H9 (cell line): ENCODE data around the gene B4GALT6. TPM values are rescaled to one million over a fixed set of nuclear protein-coding genes. Genes with fewer than 3 reads are reported as not detected.

Experiments used
- DNase-seq: peaks from one replicate; pipeline ENCODE4 v3.0.0-alpha.2; 2017
- H2AFZ ChIP-seq: one replicate; pipeline ENCODE4 v1.6.1; 2013; ENCODE audit warnings: mild to moderate bottlenecking, low read length, control low read depth, moderate library complexity
- H2AK5ac ChIP-seq: 2 replicates; pipeline ENCODE4 v1.6.1; 2013; ENCODE audit warnings: low read length, control low read depth, mixed read lengths; ENCODE audit not compliant: insufficient read length
- H2BK120ac ChIP-seq: one replicate; pipeline ENCODE4 v1.6.1; 2013; ENCODE audit warnings: low read depth, mild to moderate bottlenecking, low read length, control low read depth, inconsistent platforms; ENCODE audit not compliant: poor library complexity, severe bottlenecking
- H2BK12ac ChIP-seq: 2 replicates; pipeline ENCODE4 v1.6.1; 2013; ENCODE audit warnings: low read length, control low read depth, mixed read lengths, low read depth; ENCODE audit not compliant: insufficient read length
- H2BK15ac ChIP-seq: 2 replicates; pipeline ENCODE4 v1.6.1; 2013; ENCODE audit warnings: low read depth, low read length, control low read depth
- H2BK20ac ChIP-seq: one replicate; pipeline ENCODE4 v1.6.1; 2013; ENCODE audit warnings: low read depth, mild to moderate bottlenecking, low read length, control low read depth, inconsistent platforms; ENCODE audit not compliant: poor library complexity, severe bottlenecking
- H2BK5ac ChIP-seq: 2 replicates; pipeline ENCODE4 v1.6.1; 2013; ENCODE audit warnings: low read length, control low read depth, mixed read lengths; ENCODE audit not compliant: insufficient read length
- H3K14ac ChIP-seq: 2 replicates; pipeline ENCODE4 v1.6.1; 2013; ENCODE audit warnings: low read length, control low read depth; ENCODE audit not compliant: insufficient read depth
- H3K18ac ChIP-seq: 2 replicates; pipeline ENCODE4 v1.6.1; 2013; ENCODE audit warnings: low read depth, mild to moderate bottlenecking, mixed read lengths, low read length, control low read depth; ENCODE audit not compliant: insufficient read length
- H3K23ac ChIP-seq: 2 replicates; pipeline ENCODE4 v1.6.1; 2013; ENCODE audit warnings: low read length, control low read depth, mixed read lengths, low read depth; ENCODE audit not compliant: insufficient read length
- H3K23me2 ChIP-seq: 2 replicates; pipeline ENCODE4 v1.6.1; 2013; ENCODE audit warnings: low read depth, mild to moderate bottlenecking, mixed read lengths, low read length, control low read depth; ENCODE audit not compliant: insufficient read length, poor library complexity, severe bottlenecking
- H3K27ac ChIP-seq: 2 replicates; pipeline ENCODE4 v1.5.1; 2013; ENCODE audit warnings: low read length, control low read depth, mixed read lengths, low read depth; ENCODE audit not compliant: insufficient read length
- H3K27me3 ChIP-seq: 2 replicates; pipeline ENCODE4 v1.6.1; 2013; ENCODE audit warnings: low read length, control low read depth, inconsistent platforms; ENCODE audit not compliant: insufficient read depth
- H3K4ac ChIP-seq: 2 replicates; pipeline ENCODE4 v1.6.1; 2013; ENCODE audit warnings: low read depth, mild to moderate bottlenecking, control low read depth, inconsistent platforms, low read length, moderate library complexity
- H3K4me1 ChIP-seq: 2 replicates; pipeline ENCODE4 v1.6.1; 2013; ENCODE audit warnings: low read length, control low read depth, inconsistent platforms; ENCODE audit not compliant: insufficient read depth
- H3K4me2 ChIP-seq: 2 replicates; pipeline ENCODE4 v1.6.1; 2013; ENCODE audit warnings: low read length, control low read depth, mixed read lengths; ENCODE audit not compliant: insufficient read length, insufficient read depth
- H3K56ac ChIP-seq: 2 replicates; pipeline ENCODE4 v1.6.1; 2013; ENCODE audit warnings: low read depth, mild to moderate bottlenecking, mixed read lengths, low read length, control low read depth; ENCODE audit not compliant: insufficient read length
- H3K79me1 ChIP-seq: 2 replicates; pipeline ENCODE4 v1.6.1; 2013; ENCODE audit warnings: low read depth, mild to moderate bottlenecking, moderate library complexity, low read length, control low read depth, inconsistent platforms; ENCODE audit not compliant: insufficient read depth, poor library complexity, severe bottlenecking
- H3K79me2 ChIP-seq: 2 replicates; pipeline ENCODE4 v1.6.1; 2013; ENCODE audit warnings: low read length, control low read depth, inconsistent platforms; ENCODE audit not compliant: insufficient read depth
- H3K9ac ChIP-seq: 2 replicates; pipeline ENCODE4 v1.6.1; 2013; ENCODE audit warnings: low read length, control low read depth, mixed read lengths; ENCODE audit not compliant: insufficient read length; ENCODE audit errors: extremely low read depth
- H3K9me3 ChIP-seq: one replicate; pipeline ENCODE4 v1.6.1; 2013; ENCODE audit warnings: low read depth, low read length, inconsistent platforms; ENCODE audit not compliant: control insufficient read depth
- H3T11ph ChIP-seq: one replicate; pipeline ENCODE4 v1.6.1; 2013; ENCODE audit warnings: mild to moderate bottlenecking, low read length, control low read depth, inconsistent platforms
- H4K20me1 ChIP-seq: one replicate; pipeline ENCODE4 v1.6.1; 2013; ENCODE audit not compliant: control insufficient read depth, insufficient read length, insufficient read depth
- H4K5ac ChIP-seq: 2 replicates; pipeline ENCODE4 v1.6.1; 2013; ENCODE audit warnings: low read depth, mild to moderate bottlenecking, mixed read lengths, low read length, control low read depth; ENCODE audit not compliant: insufficient read length
- H4K8ac ChIP-seq: replicated peaks from 2 replicates; pipeline ENCODE4 v1.6.1; 2013; ENCODE audit warnings: low read length, control low read depth, mixed read lengths, low read depth; ENCODE audit not compliant: insufficient read length
- H4K91ac ChIP-seq: 2 replicates; pipeline ENCODE4 v1.6.1; 2013; ENCODE audit warnings: low read depth, mild to moderate bottlenecking, moderate library complexity, mixed read lengths, low read length, control low read depth; ENCODE audit not compliant: insufficient read length
- H3K27ac Mint-ChIP-seq, 3 experiments: 2 replicates in 2 of 3; 3 replicates in 1 of 3; pipeline ENCODE4 v1.8.0; 2020 to 2021; ENCODE audit warnings: mixed read lengths in 3 of 3, mild to moderate bottlenecking in 1 of 3, moderate library complexity in 1 of 3
- H3K27me3 Mint-ChIP-seq: 2 replicates; pipeline ENCODE4 v1.8.0; 2021; ENCODE audit warnings: low read depth, mild to moderate bottlenecking, moderate library complexity, mixed read lengths
- H3K36me3 Mint-ChIP-seq, 3 experiments: 2 replicates in 2 of 3; 3 replicates in 1 of 3; pipeline ENCODE4 v1.8.0; 2020 to 2021; ENCODE audit warnings: low read depth in 3 of 3, mixed read lengths in 3 of 3; ENCODE audit not compliant: insufficient read depth in 1 of 3
- H3K4me1 Mint-ChIP-seq, 2 experiments: 2 replicates each; pipeline ENCODE4 v1.8.0; 2020; ENCODE audit warnings: mixed read lengths in 2 of 2
- H3K4me3 Mint-ChIP-seq, 2 experiments: 2 replicates in 1 of 2; 3 replicates in 1 of 2; pipeline ENCODE4 v1.8.0; 2020 to 2021; ENCODE audit warnings: mild to moderate bottlenecking in 2 of 2, mixed read lengths in 2 of 2, moderate library complexity in 1 of 2
- H3K9me3 Mint-ChIP-seq, 2 experiments: 2 replicates in 1 of 2; 3 replicates in 1 of 2; pipeline ENCODE4 v1.8.0; 2020; ENCODE audit warnings: mild to moderate bottlenecking in 2 of 2, mixed read lengths in 2 of 2, moderate library complexity in 1 of 2
- CTCF ChIP-seq: fragments of 200-600 bp; sonication (generic); conservative IDR thresholded peaks from 3 replicates; pipeline ENCODE4 v1.8.0; 2021; ENCODE audit warnings: antibody characterized with exemption, mild to moderate bottlenecking
- WGBS: extraction: QIAGEN DNeasy Blood & Tissue Kit; methylation state at CpG from one replicate; pipeline ENCODE4 v1.1.7; 2013; ENCODE audit warnings: missing lambda C conversion rate, low lambda C conversion rate, mixed read lengths; ENCODE audit not compliant: insufficient read length; ENCODE audit errors: extremely low coverage; 5-methylcytosine and 5-hydroxymethylcytosine counted together
- total RNA-seq: library from RNA; stranded (reverse); gene quantifications from 2 replicates; pipeline ENCODE4 v1.2.1, GENCODE V29; 2021

Gene B4GALT6
- total RNA-seq, 1 experiment from 2014 or later: 34.1 TPM

GRCh38 chr18:31719363-31720006 is 35.1 kb upstream of the B4GALT6 start:
- Mint-ChIP-seq H3K36me3 (peaks cover 7 to 16% (median 11%) of the 10 kb centered on the region in 3 experiments; a peak in 6 of 7 replicates), H3K9me3 (peaks cover 11 to 16% of the 10 kb centered on the region in 2 experiments), H3K27me3 (peaks cover 4% of the 10 kb centered on the region; the same call in 1 of the 2 replicates), H3K4me1 (peaks cover 3 to 7% of the 10 kb centered on the region in 2 experiments), H3K27ac (no peak overlapping the region), H3K4me3 (no peak overlapping the region)
- H4K91ac ChIP-seq: no peak overlapping the region
- no peak overlapping the region for H2BK20ac ChIP-seq
- no peak overlapping the region for H3K14ac ChIP-seq
- no peak overlapping the region for H4K5ac ChIP-seq
- H2AFZ ChIP-seq: no peak overlapping the region
- H3K9me3 ChIP-seq: no peaks in the 10 kb centered on the region
- no peak overlapping the region for H2BK120ac ChIP-seq
- H3K27me3 ChIP-seq: no peaks in the 10 kb centered on the region
- H3K23me2 ChIP-seq: no peaks in the 10 kb centered on the region
- H3K4me1 ChIP-seq: no peaks in the 10 kb centered on the region
- no peak overlapping the region for H3K9ac ChIP-seq
- no peak for TF ChIP-seq CTCF
- H4K20me1 ChIP-seq: no peaks in the 10 kb centered on the region
- H2BK15ac ChIP-seq: no peak overlapping the region
- H3K18ac ChIP-seq: no peak overlapping the region
- no peak overlapping the region for H3T11ph ChIP-seq
- no peak overlapping the region for H3K23ac ChIP-seq
- H2BK5ac ChIP-seq: no peak overlapping the region
- H2BK12ac ChIP-seq: no peak overlapping the region
- no CpG with 5 or more reads among the region's 7 CpGs for WGBS
- DNase-seq: no peak
- no peaks in the 10 kb centered on the region for H3K79me1 ChIP-seq
- H2AK5ac ChIP-seq: no peak overlapping the region
- no peak overlapping the region for H4K8ac ChIP-seq
- no peaks in the 10 kb centered on the region for H3K79me2 ChIP-seq
- H3K27ac ChIP-seq: no peak overlapping the region
- H3K56ac ChIP-seq: no peak overlapping the region
- H3K4me2 ChIP-seq: no peak overlapping the region
- no peak overlapping the region for H3K4ac ChIP-seq
